ENCODE data around the gene CPA2.
A peak's percentile ranks its signal among the peaks of the same experiment; 100 is the strongest.
"Not testable (repeated sequence)": the region's sequence is repeated elsewhere in the genome, so short reads cannot be mapped to it uniquely, and the experiment has no call there.

Gene CPA2

GRCh38 chr7:130266258-130266960, at the start of gene CPA2:
CPA2 (plus strand) TSS chr7:130266863; CDS start chr7:130266882, 19 bp downstream.
- no peak for DNase-seq

GRCh38 chr7:130218806-130219620, 47.6 kb upstream of the CPA2 start:
- DNase-seq: no peak

GRCh38 chr7:130219871-130220270, 46.8 kb upstream of the CPA2 start:
- DNase-seq: no peak

- DNase-seq: no peak
Measured at GRCh38 chr7:130221746-130222145, 44.9 kb upstream of the CPA2 start.

GRCh38 chr7:130223646-130224045, 43.0 kb upstream of the CPA2 start:
- DNase-seq: no peak

- DNase-seq: no peak
Measured at GRCh38 chr7:130224210-130224609, 42.5 kb upstream of the CPA2 start.

GRCh38 chr7:130224923-130225322, 41.7 kb upstream of the CPA2 start:
- DNase-seq: not testable (repeated sequence)

- no peak for DNase-seq
Measured at GRCh38 chr7:130226333-130226732, 40.3 kb upstream of the CPA2 start.

GRCh38 chr7:130227883-130228575, 38.6 kb upstream of the CPA2 start:
- DNase-seq: no peak

- no peak for DNase-seq
Measured at GRCh38 chr7:130228840-130229502, 37.7 kb upstream of the CPA2 start.

GRCh38 chr7:130229981-130230380, 36.7 kb upstream of the CPA2 start:
- not testable (repeated sequence) for DNase-seq

GRCh38 chr7:130231792-130232191, 34.9 kb upstream of the CPA2 start:
- no peak for DNase-seq

- no peak for DNase-seq
Measured at GRCh38 chr7:130232209-130232608, 34.5 kb upstream of the CPA2 start.

GRCh38 chr7:130234078-130234477, 32.6 kb upstream of the CPA2 start:
- no peak for DNase-seq

- DNase-seq: not testable (repeated sequence)
Measured at GRCh38 chr7:130236361-130236760, 30.3 kb upstream of the CPA2 start.

GRCh38 chr7:130240240-130240639, 26.4 kb upstream of the CPA2 start:
- no peak for DNase-seq

GRCh38 chr7:130242198-130243014, 24.3 kb upstream of the CPA2 start:
- peak; percentile 34 for DNase-seq

- not testable (repeated sequence) for DNase-seq
Measured at GRCh38 chr7:130243486-130243885, 23.2 kb upstream of the CPA2 start.

GRCh38 chr7:130246491-130246890, 20.2 kb upstream of the CPA2 start:
- not testable (repeated sequence) for DNase-seq

GRCh38 chr7:130248842-130249241, 17.8 kb upstream of the CPA2 start:
- not testable (repeated sequence) for DNase-seq

GRCh38 chr7:130249626-130250025, 17.0 kb upstream of the CPA2 start:
- not testable (repeated sequence) for DNase-seq

GRCh38 chr7:130254555-130254954, 12.1 kb upstream of the CPA2 start:
- DNase-seq: no peak

All from CD4-positive, alpha-beta T cell treated with Interleukin-21 for 1 hour (primary cell).